GM12864 (cell line): ENCODE results near the gene PPARA.

Experiments
- DNase-seq: peaks from one replicate; pipeline ENCODE4 v3.0.0-alpha.2; 2011; ENCODE audit warnings: low read depth
- H3K4me3 ChIP-seq: 2 replicates; pipeline ENCODE4 v1.5.1; 2011; ENCODE audit warnings: mild to moderate bottlenecking, low read depth, low read length, control low read depth
- CTCF ChIP-seq: IDR thresholded peaks from 2 replicates; pipeline ENCODE4 v1.5.1; 2011; ENCODE audit warnings: low read depth, mild to moderate bottlenecking, moderate library complexity, low read length, control low read depth, inconsistent platforms; ENCODE audit errors: missing control alignments

Gene PPARA

GRCh38 chr22:46290843-46291785 lies 140.8 kb downstream of the PPARA start:
- no peak for DNase-seq
- H3K4me3 ChIP-seq: no peak overlapping the region
- TF ChIP-seq CTCF: no peak

GRCh38 chr22:46292173-46292572 lies 141.8 kb downstream of the PPARA start:
- DNase-seq: no peak
- TF ChIP-seq CTCF: no peak
- H3K4me3 ChIP-seq: no peak overlapping the region

- TF ChIP-seq CTCF: no peak
- no peak for DNase-seq
- no peak overlapping the region for H3K4me3 ChIP-seq
Measured at GRCh38 chr22:46292732-46293131, 142.4 kb downstream of the PPARA start.
